ENCODE results near the gene GRIK4.

Gene GRIK4

DNA sequence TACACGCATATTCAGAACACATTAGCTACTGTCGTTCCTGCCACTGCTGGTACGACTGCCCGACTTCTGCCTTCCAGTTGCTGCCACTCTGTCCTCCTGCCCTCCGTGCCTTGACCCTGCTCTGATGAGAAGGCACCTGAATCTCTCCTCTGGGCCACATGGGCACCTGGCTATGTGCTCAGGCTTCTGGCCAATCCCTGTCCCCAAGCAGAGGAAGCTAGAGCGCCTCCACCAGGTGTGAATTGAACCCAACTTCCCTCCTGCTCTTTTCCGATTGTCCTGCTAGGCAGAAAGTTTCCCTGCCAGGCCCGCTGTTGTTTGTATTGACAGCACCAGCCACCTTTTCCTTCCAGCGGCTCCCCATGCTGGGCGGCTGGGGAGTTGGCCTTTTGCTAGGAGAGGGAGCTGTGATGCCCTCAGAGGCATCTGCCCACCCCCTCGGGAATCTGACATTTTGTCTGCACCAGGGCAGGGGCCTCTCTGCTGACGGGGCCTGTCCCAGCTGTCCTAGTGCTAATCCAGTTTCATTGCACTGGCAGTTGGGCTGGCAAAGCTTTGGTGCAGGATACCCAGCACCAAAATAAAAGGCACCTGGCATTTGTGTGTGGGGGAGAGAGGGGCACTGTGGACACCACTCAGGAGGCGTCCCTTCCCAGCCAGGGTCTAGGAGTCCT lies 118.0 kb downstream of the GRIK4 start:
- H3K4me3 ChIP-seq (ENCODE audit: low read depth, low read length) = no peak overlapping the region
- in situ Hi-C loops (cut with HindIII; ENCODE audit: low sequenced_read_pairs) = no loop called here
- no peak for TF ChIP-seq CTCF (IDR thresholded peaks at IDR 0.05; ENCODE audit: low read depth, low read length)
- DNase-seq (ENCODE audit: low read depth, low spot score) = no peak

GRCh38 chr11:120630122-120630521 lies 118.6 kb downstream of the GRIK4 start:
- in situ Hi-C loops (cut with HindIII; ENCODE audit: low sequenced_read_pairs) = no loop called here
- H3K4me3 ChIP-seq (ENCODE audit: low read depth, low read length) = no peak overlapping the region
- TF ChIP-seq CTCF (IDR thresholded peaks at IDR 0.05; ENCODE audit: low read depth, low read length) = no peak
- no peak for DNase-seq (ENCODE audit: low read depth, low spot score)

DNA sequence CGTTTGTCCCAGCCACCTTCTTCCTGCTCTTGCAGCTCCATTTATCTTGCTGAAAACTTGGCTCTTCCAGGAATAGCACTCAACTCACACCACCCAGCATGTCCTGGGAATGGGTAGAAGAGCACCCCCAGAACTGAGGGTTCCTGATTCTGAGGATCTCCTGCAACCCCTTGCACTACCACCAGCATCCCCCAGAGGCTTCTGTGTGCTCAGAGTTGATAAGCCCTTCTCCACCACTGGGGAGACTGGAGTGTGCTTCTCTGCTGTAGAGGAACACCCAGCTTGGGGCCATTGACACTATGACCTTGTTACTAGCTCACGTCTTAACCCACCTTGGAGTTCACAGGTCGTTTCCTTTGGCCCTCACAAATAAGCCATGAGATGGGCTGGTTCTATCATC lies 121.0 kb downstream of the GRIK4 start:
- in situ Hi-C loops (cut with HindIII; ENCODE audit: low sequenced_read_pairs) = no loop called here
- no peak for DNase-seq (ENCODE audit: low read depth, low spot score)
- H3K4me3 ChIP-seq (ENCODE audit: low read depth, low read length) = no peak overlapping the region
- TF ChIP-seq CTCF (IDR thresholded peaks at IDR 0.05; ENCODE audit: low read depth, low read length) = peak; percentile 30

DNA sequence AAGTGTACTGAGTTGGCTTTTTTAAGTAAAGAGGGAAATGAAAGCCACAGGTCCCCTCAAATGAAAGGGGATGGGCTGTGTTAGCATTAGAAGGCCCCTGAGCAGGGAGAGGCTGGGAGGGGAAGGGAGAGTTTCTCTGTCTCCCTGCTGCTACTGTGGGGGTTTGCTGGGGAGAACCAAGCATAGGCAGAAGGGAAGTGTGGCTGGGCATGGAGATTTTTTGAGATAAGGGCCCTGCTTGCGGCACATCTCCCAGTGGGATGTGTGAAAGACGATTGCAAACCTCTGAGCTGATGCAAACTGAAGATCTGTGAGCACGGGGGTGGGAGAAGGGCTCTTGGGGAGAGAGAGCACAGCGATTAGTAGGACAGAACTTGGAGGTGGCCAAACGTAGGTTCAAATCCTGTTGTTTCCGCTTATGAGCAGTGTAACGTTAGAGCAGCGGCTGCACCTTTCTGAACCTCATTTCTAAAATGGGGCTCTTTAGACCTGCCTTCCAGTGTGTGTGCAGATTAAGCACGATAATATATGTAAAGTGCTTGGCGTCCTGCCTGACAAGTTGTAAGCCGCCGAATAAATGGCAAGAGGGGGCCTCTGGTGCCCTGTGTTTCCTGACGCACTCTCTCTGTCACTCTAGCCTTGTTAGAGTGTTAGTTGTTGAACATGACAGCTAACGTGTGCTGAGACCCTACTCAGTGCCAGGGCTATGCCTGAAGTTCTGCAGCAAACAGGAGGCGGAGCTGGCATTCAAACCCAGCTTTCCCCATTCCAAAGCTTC lies 122.3 kb downstream of the GRIK4 start:
- in situ Hi-C loops (cut with HindIII; ENCODE audit: low sequenced_read_pairs) = no loop called here
- H3K4me3 ChIP-seq (ENCODE audit: low read depth, low read length) = no peak overlapping the region
- TF ChIP-seq CTCF (IDR thresholded peaks at IDR 0.05; ENCODE audit: low read depth, low read length) = no peak
- DNase-seq (ENCODE audit: low read depth, low spot score) = no peak

DNA sequence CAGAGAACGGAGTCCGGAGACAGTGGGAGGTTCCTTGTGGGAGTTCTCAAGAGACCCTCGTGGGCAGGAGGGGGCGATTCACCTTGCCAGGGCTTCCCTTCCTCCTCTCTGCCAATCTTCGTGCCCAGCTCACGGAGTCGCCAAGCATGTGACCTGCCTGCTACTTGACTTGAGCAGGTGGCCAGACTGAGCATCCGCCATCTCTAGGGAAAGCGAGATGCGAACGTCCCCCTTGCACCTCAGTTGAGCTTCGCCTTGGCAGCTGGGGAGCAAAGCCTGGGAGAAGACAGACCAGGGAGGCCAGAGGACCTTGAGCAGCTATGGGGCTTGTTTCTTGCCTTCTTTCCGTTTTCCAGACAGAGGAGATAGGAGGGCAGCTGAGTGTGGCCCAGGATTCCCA lies 123.2 kb downstream of the GRIK4 start:
- in situ Hi-C loops (cut with HindIII; ENCODE audit: low sequenced_read_pairs) = no loop called here
- H3K4me3 ChIP-seq (ENCODE audit: low read depth, low read length) = no peak overlapping the region
- no peak for TF ChIP-seq CTCF (IDR thresholded peaks at IDR 0.05; ENCODE audit: low read depth, low read length)
- no peak for DNase-seq (ENCODE audit: low read depth, low spot score)

DNA sequence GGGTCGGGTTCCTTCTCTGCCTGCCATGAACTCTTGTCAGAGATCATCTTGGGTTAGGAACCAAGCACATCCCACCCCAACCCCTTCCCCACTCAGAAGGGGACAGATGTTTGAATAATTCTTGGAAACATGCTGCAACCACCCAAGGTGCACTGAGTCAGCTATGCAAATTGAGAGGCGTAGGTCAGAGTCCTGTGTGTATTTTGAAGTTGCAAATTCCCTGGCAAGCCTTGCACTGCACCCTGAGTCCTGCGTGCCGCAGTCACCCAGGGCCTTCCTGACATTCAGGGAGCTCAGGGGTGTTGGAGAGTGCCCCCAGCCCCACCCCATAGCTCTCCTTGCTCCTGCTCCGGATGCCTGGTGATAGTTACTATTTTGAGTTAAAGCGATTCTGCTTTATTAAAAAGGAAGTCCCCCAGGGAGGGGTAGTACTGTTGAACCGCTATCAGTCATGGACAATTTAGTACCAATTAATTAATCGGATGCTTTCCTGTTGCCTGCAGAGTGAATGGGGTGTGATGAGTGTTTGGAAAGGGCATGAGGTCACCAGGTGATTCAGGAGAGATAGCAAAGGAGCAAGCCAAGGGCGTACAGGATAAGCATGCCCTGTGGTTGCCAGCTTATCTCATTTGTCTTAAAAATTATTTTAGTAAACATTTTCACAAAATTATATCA lies 123.7 kb downstream of the GRIK4 start:
- in situ Hi-C loops (cut with HindIII; ENCODE audit: low sequenced_read_pairs) = no loop called here
- no peak for TF ChIP-seq CTCF (IDR thresholded peaks at IDR 0.05; ENCODE audit: low read depth, low read length)
- DNase-seq (ENCODE audit: low read depth, low spot score) = no peak
- H3K4me3 ChIP-seq (ENCODE audit: low read depth, low read length) = no peak overlapping the region

All from astrocyte of the spinal cord (primary cell).